Esophagus squamous epithelium (tissue), 5 donors: ENCODE results near the gene RPRD2. TPM values are rescaled to one million over a fixed set of nuclear protein-coding genes. Genes with fewer than 3 reads are reported as not detected.

Experiments used
- DNase-seq: peaks from one replicate; lab custom pipeline; 2025; lab: John Stamatoyannopoulos, UW
- H3K27ac ChIP-seq, 4 donors: fragments of 200-600 bp; sonication (generic); one replicate each; pipeline ENCODE4 v1.5.1; 2016 to 2019; ENCODE audit warnings: mild to moderate bottlenecking in 1 of 4
- H3K27me3 ChIP-seq, 4 donors: fragments of 200-600 bp; sonication (generic); 1 replicate in 3 of 4; 2 replicates in 1 of 4; pipeline versions ENCODE4 v1.5.1 to v1.6.0; 2017 to 2021; ENCODE audit warnings: antibody characterized with exemption in 1 of 4
- H3K36me3 ChIP-seq, 3 donors: fragments of 200-600 bp; sonication (generic); one replicate each; pipeline ENCODE4 v1.5.1; 2016 to 2019
- H3K4me1 ChIP-seq, 3 donors: fragments of 200-600 bp; sonication (generic); one replicate each; pipeline ENCODE4 v1.5.1; 2017 to 2019
- H3K4me3 ChIP-seq, 4 donors: fragments of 200-600 bp; sonication (generic); 1 replicate in 3 of 4; 2 replicates in 1 of 4; pipeline ENCODE4 v1.5.1; 2016 to 2019; ENCODE audit warnings: mild to moderate bottlenecking in 2 of 4, moderate library complexity in 1 of 4
- H3K9me3 ChIP-seq, 3 donors: fragments of 200-600 bp; sonication (generic); one replicate each; pipeline ENCODE4 v1.5.1; 2016 to 2019
- POLR2A ChIP-seq, 4 donors: fragments of 450-650 bp; IDR thresholded peaks; one replicate each; pipeline ENCODE4 v1.6.1; 2017; ENCODE audit warnings: antibody characterized with exemption in 4 of 4, mild to moderate bottlenecking in 4 of 4, moderate library complexity in 3 of 4
- WGBS, 2 donors: methylation state at CpG; one replicate each; pipeline ENCODE4 v1.1.5; 2018; 5-methylcytosine and 5-hydroxymethylcytosine counted together
- intact Hi-C: fragments of 100-400 bp; cut with DNase I; formaldehyde crosslinking; loops from one replicate; pipeline ENCODE4 v1.15.0; 2022
- total RNA-seq, 4 donors: library from RNA; depleted of rRNA; stranded (reverse); fragments of >200 nt; gene quantifications; one replicate each; pipeline ENCODE4 v1.1.0, GENCODE V29; 2016
- TF ChIP-seq, protein P1 (sequence below), 6 experiments: fragments of 450-650 bp in 4 of 6; fragments of 200-600 bp in 2 of 6; sonication (generic) in 2 of 6; IDR thresholded peaks; one replicate each; pipeline ENCODE4 v1.5.1; 2016 to 2019; ENCODE audit warnings: antibody characterized with exemption in 6 of 6, mild to moderate bottlenecking in 4 of 6, moderate library complexity in 4 of 6
- donor health status: DM: yes; HTN: yes; CAD: no.

Gene RPRD2
- total RNA-seq, 4 donors from 2014 or later, result 14.7 to 17.9 (median 15.2) TPM

DNA sequence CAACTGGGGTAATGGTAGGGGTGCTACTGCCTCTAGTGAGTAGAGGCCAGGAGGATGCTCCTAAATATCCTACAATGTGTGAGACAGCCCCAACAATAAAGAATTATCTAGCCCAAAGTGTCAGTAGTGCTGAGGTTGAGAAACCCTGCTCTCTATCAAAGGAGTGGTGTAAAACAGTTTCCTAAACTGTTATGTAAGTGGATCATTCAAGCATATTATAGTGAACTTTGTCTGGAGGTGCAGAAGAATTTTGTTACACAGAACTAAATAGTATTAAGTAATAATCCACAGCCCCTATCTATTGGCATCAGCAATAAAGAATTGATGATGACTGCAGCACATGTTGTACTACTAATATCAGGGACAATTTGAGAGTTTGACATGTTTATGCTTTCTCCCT is 103.0 kb downstream of the RPRD2 start:
- H3K36me3 ChIP-seq, result peaks cover 13 to 84% (median 15%) of the 10 kb centered on the region in 3 donors
- peak overlapping the region in 3 of 4 donors; percentile 58 to 74 (median 61) for H3K27ac ChIP-seq
- TF ChIP-seq, protein P1, sequence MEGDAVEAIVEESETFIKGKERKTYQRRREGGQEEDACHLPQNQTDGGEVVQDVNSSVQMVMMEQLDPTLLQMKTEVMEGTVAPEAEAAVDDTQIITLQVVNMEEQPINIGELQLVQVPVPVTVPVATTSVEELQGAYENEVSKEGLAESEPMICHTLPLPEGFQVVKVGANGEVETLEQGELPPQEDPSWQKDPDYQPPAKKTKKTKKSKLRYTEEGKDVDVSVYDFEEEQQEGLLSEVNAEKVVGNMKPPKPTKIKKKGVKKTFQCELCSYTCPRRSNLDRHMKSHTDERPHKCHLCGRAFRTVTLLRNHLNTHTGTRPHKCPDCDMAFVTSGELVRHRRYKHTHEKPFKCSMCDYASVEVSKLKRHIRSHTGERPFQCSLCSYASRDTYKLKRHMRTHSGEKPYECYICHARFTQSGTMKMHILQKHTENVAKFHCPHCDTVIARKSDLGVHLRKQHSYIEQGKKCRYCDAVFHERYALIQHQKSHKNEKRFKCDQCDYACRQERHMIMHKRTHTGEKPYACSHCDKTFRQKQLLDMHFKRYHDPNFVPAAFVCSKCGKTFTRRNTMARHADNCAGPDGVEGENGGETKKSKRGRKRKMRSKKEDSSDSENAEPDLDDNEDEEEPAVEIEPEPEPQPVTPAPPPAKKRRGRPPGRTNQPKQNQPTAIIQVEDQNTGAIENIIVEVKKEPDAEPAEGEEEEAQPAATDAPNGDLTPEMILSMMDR (IDR thresholded peaks at IDR 0.05), result no peak
- H3K4me3 ChIP-seq, result no peak overlapping the region
- H3K4me1 ChIP-seq, result peaks cover 0 to 28% (median 5%) of the 10 kb centered on the region in 3 donors
- intact Hi-C loops, result loop anchor here (10.0 kb wide), 1 partner anchor 68 kb away; no protein-coding TSS in a partner anchor
- no peaks in the 10 kb centered on the region for H3K27me3 ChIP-seq
- no peak for DNase-seq
- no peaks in the 10 kb centered on the region for H3K9me3 ChIP-seq

DNA sequence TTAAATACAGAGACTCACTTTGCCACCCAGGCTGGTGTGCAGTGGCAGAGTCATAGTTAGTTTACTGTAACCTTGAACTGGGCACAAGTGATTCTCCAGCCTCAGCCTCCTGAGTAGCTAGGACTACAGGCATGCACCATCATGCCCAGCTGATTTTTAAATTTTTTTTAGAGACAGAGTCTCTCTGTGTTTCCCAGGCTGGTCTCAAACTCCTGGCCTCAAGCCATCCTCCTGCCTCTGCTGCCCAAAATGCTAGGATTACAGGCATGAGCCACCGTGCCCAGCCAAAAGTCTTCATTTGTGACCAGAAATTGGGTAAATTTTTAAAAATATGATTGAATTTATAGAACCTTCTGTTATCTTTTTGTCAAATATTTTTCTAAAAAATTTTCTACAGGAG is 105.3 kb downstream of the RPRD2 start:
- H3K36me3 ChIP-seq, result peaks cover 21 to 81% (median 23%) of the 10 kb centered on the region in 3 donors
- H3K27me3 ChIP-seq, result no peaks in the 10 kb centered on the region
- H3K4me3 ChIP-seq, result no peak overlapping the region
- TF ChIP-seq POLR2A (IDR thresholded peaks at IDR 0.05), result no peak
- TF ChIP-seq, protein P1 (IDR thresholded peaks at IDR 0.05), result no peak
- H3K27ac ChIP-seq, result peak overlapping the region in 3 of 4 donors; percentile 46 to 74 (median 58)
- 43 to 54% methylated on average over 1 of the region's 1 CpG for WGBS, 2 donors
- H3K4me1 ChIP-seq, result peaks cover 0 to 34% (median 5%) of the 10 kb centered on the region in 3 donors
- no peaks in the 10 kb centered on the region for H3K9me3 ChIP-seq
- no peak for DNase-seq
- intact Hi-C loops, result loop anchor here (10.0 kb wide), 1 partner anchor 66 kb away; no protein-coding TSS in a partner anchor

DNA sequence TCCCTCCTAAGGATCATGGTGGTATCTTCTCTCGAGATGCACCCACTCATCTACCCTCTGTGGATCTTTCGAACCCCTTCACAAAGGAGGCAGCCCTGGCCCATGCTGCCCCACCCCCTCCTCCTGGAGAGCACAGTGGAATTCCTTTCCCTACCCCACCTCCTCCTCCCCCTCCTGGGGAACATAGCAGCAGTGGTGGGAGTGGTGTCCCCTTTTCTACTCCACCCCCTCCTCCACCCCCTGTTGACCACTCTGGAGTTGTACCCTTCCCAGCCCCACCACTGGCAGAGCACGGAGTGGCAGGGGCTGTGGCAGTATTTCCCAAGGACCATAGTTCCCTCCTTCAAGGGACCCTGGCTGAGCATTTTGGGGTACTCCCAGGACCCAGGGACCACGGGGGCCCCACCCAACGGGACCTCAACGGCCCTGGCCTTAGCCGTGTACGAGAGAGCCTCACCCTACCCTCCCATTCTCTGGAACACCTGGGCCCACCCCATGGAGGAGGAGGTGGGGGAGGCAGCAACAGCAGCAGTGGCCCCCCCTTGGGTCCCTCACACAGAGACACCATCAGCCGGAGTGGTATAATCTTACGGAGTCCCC is 108.8 kb downstream of the RPRD2 start:
- H3K27ac ChIP-seq, result no peak overlapping the region
- peaks cover 21 to 50% (median 21%) of the 10 kb centered on the region in 3 donors for H3K36me3 ChIP-seq
- H3K9me3 ChIP-seq, result no peaks in the 10 kb centered on the region
- no peaks in the 10 kb centered on the region for H3K27me3 ChIP-seq
- intact Hi-C loops, result no loop called here
- no peak overlapping the region for H3K4me3 ChIP-seq
- 82% methylated on average over 4 to 7 of the region's 10 CpGs for WGBS, 2 donors
- TF ChIP-seq POLR2A (IDR thresholded peaks at IDR 0.05), result no peak
- TF ChIP-seq, protein P1 (IDR thresholded peaks at IDR 0.05), result no peak
- DNase-seq, result no peak
- H3K4me1 ChIP-seq, result peaks cover under 1 to 50% (median 8%) of the 10 kb centered on the region in 3 donors

DNA sequence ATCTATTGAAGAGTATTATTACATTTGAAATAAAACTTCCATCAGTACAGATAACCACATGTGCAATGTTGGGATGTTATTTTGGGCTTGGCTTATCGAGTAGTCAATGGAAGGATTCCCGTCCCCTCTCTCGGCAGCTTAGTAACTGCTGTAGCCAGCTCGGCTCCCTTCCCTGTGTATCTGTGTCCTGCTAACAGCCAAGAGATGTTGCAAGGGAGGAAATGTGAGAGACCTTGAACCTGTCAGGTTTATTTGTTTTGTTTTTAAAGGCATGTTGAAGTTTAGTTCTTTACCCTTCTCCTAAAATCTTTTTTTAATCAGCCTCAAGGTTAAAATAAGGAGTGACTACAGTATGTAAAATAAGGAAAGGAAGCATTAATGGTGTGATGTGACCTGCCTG is 109.7 kb downstream of the RPRD2 start:
- no peak for DNase-seq
- no peak for TF ChIP-seq POLR2A (IDR thresholded peaks at IDR 0.05)
- TF ChIP-seq, protein P1 (IDR thresholded peaks at IDR 0.05), result no peak
- intact Hi-C loops, result no loop called here
- Histone ChIP-seq H3K4me3 (no peak overlapping the region), H3K9me3 (no peaks in the 10 kb centered on the region), H3K27me3 (no peaks in the 10 kb centered on the region), H3K4me1 (peaks cover 4 to 52% (median 8%) of the 10 kb centered on the region in 3 donors), H3K27ac (peak overlapping the region in 2 of 4 donors; percentile 1 to 27), H3K36me3 (peaks cover 21 to 44% (median 21%) of the 10 kb centered on the region in 3 donors)
- 67 to 71% methylated on average over 4 of the region's 4 CpGs for WGBS, 2 donors

DNA sequence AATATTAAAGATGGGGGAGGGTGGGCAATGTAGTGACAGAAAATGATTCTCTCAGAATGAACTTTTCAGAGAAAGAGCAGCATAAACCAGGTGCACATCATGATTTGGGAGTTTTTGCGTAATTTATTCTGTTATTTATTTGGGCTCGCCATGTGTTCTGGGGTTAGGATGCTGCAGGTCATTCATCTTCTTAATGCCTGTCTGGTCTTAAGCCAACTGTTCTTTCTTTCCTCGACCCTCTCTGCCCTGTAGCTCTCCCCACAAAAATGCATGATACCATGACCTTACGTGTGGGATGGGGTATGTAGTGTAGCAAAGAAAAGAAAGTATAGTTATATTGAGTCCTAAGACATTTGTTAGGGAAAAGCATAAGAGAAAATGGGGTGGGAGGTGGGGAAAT is 110.9 kb downstream of the RPRD2 start:
- peaks cover 3 to 52% (median 4%) of the 10 kb centered on the region in 3 donors for H3K4me1 ChIP-seq
- TF ChIP-seq, protein P1 (IDR thresholded peaks at IDR 0.05), result no peak
- TF ChIP-seq POLR2A (IDR thresholded peaks at IDR 0.05), result no peak
- no peak overlapping the region for H3K27ac ChIP-seq
- 52 to 57% methylated on average over 4 of the region's 4 CpGs for WGBS, 2 donors
- H3K36me3 ChIP-seq, result peaks cover 21 to 43% (median 21%) of the 10 kb centered on the region in 3 donors
- no peak for DNase-seq
- intact Hi-C loops, result no loop called here
- no peaks in the 10 kb centered on the region for H3K27me3 ChIP-seq
- H3K4me3 ChIP-seq, result no peak overlapping the region
- no peaks in the 10 kb centered on the region for H3K9me3 ChIP-seq
